DMS79 treated with DMSO at 0.1 percent for 48 hours (cell line): Measurements from ENCODE around the gene RCAN2.

Experiments used
- DNase-seq: peaks from one replicate; lab custom pipeline; 2025; lab: John Stamatoyannopoulos, UW

RCAN2 gene

DNA sequence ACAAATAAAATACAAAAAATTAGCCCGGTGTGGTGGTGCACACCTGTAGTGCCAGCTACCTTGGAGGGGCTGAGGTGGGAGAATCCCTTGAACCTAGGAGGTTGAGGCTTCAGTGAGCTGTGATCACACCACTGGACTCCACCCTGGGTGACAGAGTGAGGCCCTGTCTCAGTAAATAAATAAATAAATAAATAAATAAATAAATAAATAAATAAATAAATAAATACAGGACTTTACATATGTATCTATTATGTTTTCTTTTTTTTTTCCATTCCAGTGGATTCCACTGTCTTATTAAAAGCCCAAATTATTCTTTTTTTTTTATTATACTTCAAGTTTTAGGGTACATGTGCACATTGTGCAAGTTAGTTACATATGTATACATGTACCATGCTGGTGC lies 279.3 kb downstream of the RCAN2 start:
- no peak for DNase-seq

DNA sequence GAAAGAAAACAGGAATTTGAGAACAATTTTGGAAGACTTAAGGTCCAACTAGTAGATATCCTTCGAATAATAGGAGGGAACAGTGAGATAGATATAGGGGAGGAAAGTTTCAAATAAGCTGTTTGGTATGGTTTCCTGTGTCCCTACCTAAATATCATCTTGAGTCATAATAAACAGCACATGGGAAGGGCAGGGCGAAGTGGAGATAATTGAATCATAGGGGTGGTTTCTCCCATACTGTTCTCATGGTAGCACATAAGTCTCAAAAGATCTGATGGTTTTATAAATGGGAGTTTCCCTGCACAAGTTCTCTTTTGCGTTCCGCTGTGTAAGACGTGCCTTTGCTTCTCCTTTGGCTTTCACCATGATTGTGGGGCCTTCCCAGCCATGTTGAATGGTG lies 281.0 kb downstream of the RCAN2 start:
- DNase-seq = no peak

DNA sequence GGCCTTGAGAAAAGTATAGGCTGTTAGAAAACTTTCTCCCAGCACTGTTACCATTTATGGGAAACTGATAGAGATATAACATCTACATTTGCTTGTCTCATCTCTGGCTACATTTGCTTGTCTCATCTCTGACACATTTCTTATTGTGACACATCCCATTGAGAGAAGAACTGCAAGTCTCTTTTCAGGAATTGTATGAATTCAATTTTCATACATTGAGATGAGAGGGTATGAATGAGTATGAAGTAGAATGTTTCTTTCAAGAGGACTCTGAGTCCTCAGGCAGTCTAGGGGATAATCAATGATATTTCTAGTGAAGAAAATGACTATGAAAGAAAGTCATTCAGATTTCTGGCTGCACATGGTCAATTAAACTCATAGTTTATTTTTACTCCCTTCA lies 282.9 kb downstream of the RCAN2 start:
- DNase-seq = no peak

- DNase-seq = no peak
These were observed 284.1 kb downstream of the RCAN2 start for GRCh38 chr6:46207174-46207573.

GRCh38 chr6:46204880-46205650 lies 286.2 kb downstream of the RCAN2 start:
- DNase-seq = no peak

DNA sequence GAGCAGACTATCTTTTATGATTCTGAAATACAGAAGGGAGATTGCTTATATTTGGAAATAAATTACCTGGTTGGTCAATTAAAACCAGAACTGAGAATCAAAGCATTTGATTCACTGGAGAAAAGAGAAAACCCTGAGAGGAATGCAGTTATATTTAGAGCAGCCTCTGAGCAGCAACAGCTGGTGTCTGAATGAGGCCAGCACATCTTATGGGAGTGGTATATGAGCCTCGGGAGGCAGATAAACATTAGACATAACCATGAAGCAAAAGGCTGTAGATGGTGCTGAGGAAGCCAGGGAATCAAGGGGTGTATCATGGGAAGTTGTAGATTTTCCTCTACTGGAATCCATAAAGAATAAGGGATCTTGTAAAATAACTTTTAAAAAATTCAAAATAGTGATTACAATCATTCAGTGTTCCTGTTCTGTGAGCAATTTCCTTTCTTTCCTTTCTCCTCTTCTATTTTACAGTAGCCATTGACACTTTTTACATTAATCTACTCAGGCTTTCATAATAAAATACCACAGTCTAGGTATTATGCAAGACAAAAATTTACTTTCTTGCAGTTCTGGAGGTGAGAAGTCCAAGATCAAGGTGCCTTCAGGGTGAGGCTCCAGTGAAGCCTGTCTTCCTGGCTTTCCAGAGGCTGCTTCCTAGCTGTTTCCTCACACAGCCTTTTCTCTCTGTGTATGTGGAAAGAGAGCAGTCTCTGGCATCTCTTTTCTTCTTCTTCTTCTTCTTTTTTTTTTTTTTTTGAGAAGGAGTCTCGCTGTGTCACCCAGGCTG lies 287.7 kb downstream of the RCAN2 start:
- no peak for DNase-seq

DNA sequence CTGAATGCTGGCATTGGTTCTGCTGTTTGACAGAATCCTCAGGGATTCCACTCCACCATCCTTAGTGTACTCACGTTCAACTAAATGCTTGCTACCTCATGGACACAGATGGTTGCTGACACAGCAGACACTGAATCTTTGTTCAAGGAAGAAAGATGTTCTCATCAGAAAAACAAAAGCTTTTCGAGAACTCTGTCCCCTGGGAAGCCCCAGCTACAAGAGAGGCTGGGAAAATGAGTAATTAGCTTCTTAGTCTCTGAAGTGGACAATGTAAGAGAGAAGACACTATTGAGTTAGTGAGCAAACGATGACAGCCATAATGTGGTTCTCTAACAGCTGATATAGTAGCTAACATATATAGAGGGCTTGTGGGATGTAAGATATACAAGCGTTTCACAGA lies 289.5 kb downstream of the RCAN2 start:
- no peak for DNase-seq

DNA sequence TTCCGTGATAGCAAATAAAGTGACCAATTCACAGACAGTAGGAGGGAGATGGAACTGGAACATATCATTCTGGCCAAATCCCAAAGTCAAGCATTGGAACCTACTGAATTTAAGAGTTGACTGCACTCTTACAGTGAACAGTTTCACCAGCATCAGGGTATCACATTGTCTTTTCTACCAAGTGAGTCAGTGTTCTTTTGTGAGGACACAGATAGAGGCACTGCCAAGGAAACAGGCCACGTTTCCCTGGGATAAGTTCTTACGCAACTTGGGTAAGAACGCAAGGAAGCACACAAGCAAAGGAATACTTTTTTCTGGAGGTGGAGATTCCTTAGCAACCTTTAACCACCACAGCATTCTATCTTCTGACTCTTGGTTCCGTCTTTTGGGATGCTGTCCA lies 291.9 kb downstream of the RCAN2 start:
- DNase-seq = no peak

- DNase-seq = no peak
These were observed 299.3 kb downstream of the RCAN2 start for GRCh38 chr6:46191961-46192360.

DNA sequence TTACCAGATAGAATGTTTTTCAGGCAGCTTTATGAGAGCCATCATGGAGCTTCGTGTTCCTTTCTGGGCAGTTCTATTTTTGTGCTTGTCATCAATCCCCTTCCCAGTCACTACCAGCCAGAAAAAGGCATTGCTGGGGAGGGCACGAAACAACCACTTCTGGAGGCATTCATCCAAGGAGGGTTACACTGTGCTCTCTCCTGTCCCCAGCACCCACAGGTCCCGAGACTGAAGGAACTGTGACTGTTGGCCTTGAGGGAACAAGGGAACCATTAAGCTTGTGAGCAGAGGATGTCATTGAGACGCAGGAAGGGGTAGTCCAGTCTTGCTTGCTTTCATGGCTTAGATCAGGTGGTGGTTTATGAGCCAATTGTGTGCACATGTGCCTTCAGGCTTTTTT lies 300.4 kb downstream of the RCAN2 start:
- no peak for DNase-seq

GRCh38 chr6:46189726-46190125 lies 301.5 kb downstream of the RCAN2 start:
- no peak for DNase-seq

- DNase-seq = no peak
These were observed 304.7 kb downstream of the RCAN2 start for GRCh38 chr6:46186583-46186982.

DNA sequence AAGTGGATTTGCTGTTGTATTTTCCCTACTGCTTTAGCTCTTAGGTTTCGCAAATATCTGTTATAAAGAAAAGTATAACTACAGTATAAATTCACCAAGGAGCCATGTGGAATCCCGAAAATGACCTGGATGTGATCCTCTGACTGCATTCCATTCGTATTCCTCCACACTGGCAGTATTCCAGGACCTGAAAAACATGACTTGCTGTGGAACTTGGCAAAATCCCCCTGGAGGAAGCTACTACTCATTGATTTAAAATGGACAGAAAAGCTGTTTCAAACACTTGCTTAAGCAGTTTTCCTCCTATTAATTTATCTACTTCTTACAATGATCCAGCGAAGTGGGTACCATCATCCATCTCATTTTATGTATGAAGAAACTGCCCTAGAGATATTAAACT lies 307.1 kb downstream of the RCAN2 start:
- DNase-seq = no peak

- no peak for DNase-seq
These were observed 315.3 kb downstream of the RCAN2 start for GRCh38 chr6:46175976-46176375.

DNA sequence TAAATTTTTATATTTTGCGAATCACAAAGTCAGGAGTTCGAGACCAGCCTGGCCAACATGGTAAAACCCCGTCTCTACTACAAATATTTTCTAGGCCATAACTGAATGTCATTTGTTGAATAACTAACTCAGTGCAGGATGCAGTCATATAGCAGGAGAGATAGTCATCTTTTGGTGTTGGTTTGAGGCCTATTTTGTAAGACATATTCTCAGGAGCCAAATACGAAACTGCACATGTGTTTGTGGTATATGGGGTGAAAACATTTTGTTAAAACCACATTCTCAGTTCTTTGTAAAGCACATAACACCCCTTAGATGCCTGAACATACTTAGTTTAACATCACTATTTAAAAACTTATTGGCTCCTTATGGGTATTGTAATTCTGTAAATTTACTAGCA lies 315.8 kb downstream of the RCAN2 start:
- no peak for DNase-seq

GRCh38 chr6:46174904-46175303 lies 316.3 kb downstream of the RCAN2 start:
- DNase-seq = no peak

GRCh38 chr6:46172176-46172575 lies 319.1 kb downstream of the RCAN2 start:
- no peak for DNase-seq
